GM12878 (cell line): ENCODE data around the gene CHAT.

Source experiments
- CTCF ChIP-seq, 3 experiments: IDR thresholded peaks in 2 of 3; conservative IDR thresholded peaks in 1 of 3; 2 replicates each; pipeline ENCODE4 v1.5.1; 2011; ENCODE audit warnings: low read depth in 3 of 3, low read length in 3 of 3, mild to moderate bottlenecking in 3 of 3, control low read depth in 2 of 3, moderate library complexity in 2 of 3, inconsistent platforms in 1 of 3, mixed read lengths in 1 of 3; ENCODE audit not compliant: control insufficient read depth in 2 of 3, insufficient read depth in 1 of 3; ENCODE audit errors: extremely low read depth in 1 of 3
- E2F4 ChIP-seq: IDR thresholded peaks from 2 replicates; pipeline ENCODE4 v1.6.1; 2012; ENCODE audit warnings: low read depth, low read length, improper control_type of control experiment
- NKRF ChIP-seq: fragments of 450-650 bp; conservative IDR thresholded peaks from 2 replicates; pipeline ENCODE4 v1.6.1; 2017; ENCODE audit warnings: mild to moderate bottlenecking, moderate library complexity
- NRF1 ChIP-seq: conservative IDR thresholded peaks from 2 replicates; pipeline ENCODE4 v1.6.1; 2011; ENCODE audit warnings: mild to moderate bottlenecking, low read depth, low read length, improper control_type of control experiment
- ZZZ3 ChIP-seq: IDR thresholded peaks from 2 replicates; pipeline ENCODE4 v1.6.1; 2011; ENCODE audit warnings: low read depth; ENCODE audit not compliant: control insufficient read depth, insufficient read length

GRCh38 chr10:49613882-49614241 is at the start of gene CHAT:
- TF ChIP-seq NRF1 (no peak), CTCF (IDR thresholded peaks at IDR 0.05 in 2 of 3, conservative IDR thresholded peaks at IDR 0.05 in 1 of 3; ENCODE audit: control insufficient read depth in 2 of 3, extremely low read depth in 1 of 3, insufficient read depth in 1 of 3, low read depth in 3 of 3, low read length in 3 of 3) (no peak), E2F4 (no peak), ZZZ3 (no peak), NKRF (no peak)
